Measurements from ENCODE around the gene SEC61A1.

DNA sequence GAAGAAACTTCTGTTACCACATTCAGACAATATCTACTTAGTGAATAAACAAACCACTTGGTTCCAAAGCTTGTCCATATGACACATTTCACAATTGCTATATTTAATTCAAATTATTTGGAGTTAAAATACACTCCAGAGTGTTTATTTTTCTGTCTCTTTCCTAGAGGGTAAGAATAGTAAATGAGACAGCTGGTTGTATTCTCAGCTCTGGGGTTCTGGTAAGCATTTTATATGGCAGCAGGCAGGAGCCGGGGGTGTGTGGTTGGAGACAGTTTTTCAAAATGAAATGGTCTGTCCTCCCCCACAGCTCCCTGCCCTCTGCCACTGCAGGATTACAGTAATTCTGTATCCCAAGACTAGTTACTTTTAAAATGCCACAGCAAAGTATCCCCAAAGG lies 10.9 kb upstream of the SEC61A1 start:
- TF ChIP-seq POLR2A (IDR thresholded peaks at IDR 0.05; ENCODE audit: low read depth, low read length) (no peak), POLR2AphosphoS5 (IDR thresholded peaks at IDR 0.05; ENCODE audit: low read depth, low read length) (no peak), TAF1 (IDR thresholded peaks at IDR 0.05; ENCODE audit: borderline replicate concordance, low read depth, low read length) (no peak)

Data from GM12892 (cell line).